Esophagus squamous epithelium (tissue), 5 donors: ENCODE results near the gene ARVCF. TPM values are rescaled to one million over a fixed set of nuclear protein-coding genes. Genes with fewer than 3 reads are reported as not detected.

Experiments
- DNase-seq: peaks from one replicate; lab custom pipeline; 2025; lab: John Stamatoyannopoulos, UW
- H3K27ac ChIP-seq, 4 donors: fragments of 200-600 bp; sonication (generic); one replicate each; pipeline ENCODE4 v1.5.1; 2016 to 2019; ENCODE audit warnings: mild to moderate bottlenecking in 1 of 4
- H3K27me3 ChIP-seq, 4 donors: fragments of 200-600 bp; sonication (generic); 1 replicate in 3 of 4; 2 replicates in 1 of 4; pipeline versions ENCODE4 v1.5.1 to v1.6.0; 2017 to 2021; ENCODE audit warnings: antibody characterized with exemption in 1 of 4
- H3K36me3 ChIP-seq, 3 donors: fragments of 200-600 bp; sonication (generic); one replicate each; pipeline ENCODE4 v1.5.1; 2016 to 2019
- H3K4me1 ChIP-seq, 3 donors: fragments of 200-600 bp; sonication (generic); one replicate each; pipeline ENCODE4 v1.5.1; 2017 to 2019
- H3K4me3 ChIP-seq, 4 donors: fragments of 200-600 bp; sonication (generic); 1 replicate in 3 of 4; 2 replicates in 1 of 4; pipeline ENCODE4 v1.5.1; 2016 to 2019; ENCODE audit warnings: mild to moderate bottlenecking in 2 of 4, moderate library complexity in 1 of 4
- H3K9me3 ChIP-seq, 3 donors: fragments of 200-600 bp; sonication (generic); one replicate each; pipeline ENCODE4 v1.5.1; 2016 to 2019
- POLR2A ChIP-seq, 4 donors: fragments of 450-650 bp; IDR thresholded peaks; one replicate each; pipeline ENCODE4 v1.6.1; 2017; ENCODE audit warnings: antibody characterized with exemption in 4 of 4, mild to moderate bottlenecking in 4 of 4, moderate library complexity in 3 of 4
- WGBS, 2 donors: methylation state at CpG; one replicate each; pipeline ENCODE4 v1.1.5; 2018; 5-methylcytosine and 5-hydroxymethylcytosine counted together
- intact Hi-C: fragments of 100-400 bp; cut with DNase I; formaldehyde crosslinking; loops from one replicate; pipeline ENCODE4 v1.15.0; 2022
- total RNA-seq, 4 donors: library from RNA; depleted of rRNA; stranded (reverse); fragments of >200 nt; gene quantifications; one replicate each; pipeline ENCODE4 v1.1.0, GENCODE V29; 2016
- TF ChIP-seq, protein P1 (sequence below), 6 experiments: fragments of 450-650 bp in 4 of 6; fragments of 200-600 bp in 2 of 6; sonication (generic) in 2 of 6; IDR thresholded peaks; one replicate each; pipeline ENCODE4 v1.5.1; 2016 to 2019; ENCODE audit warnings: antibody characterized with exemption in 6 of 6, mild to moderate bottlenecking in 4 of 6, moderate library complexity in 4 of 6
- donor health status: DM: yes; HTN: yes; CAD: no.

Gene ARVCF
- total RNA-seq, 4 donors from 2014 or later, result 3.1 to 10.9 (median 7.1) TPM

DNA sequence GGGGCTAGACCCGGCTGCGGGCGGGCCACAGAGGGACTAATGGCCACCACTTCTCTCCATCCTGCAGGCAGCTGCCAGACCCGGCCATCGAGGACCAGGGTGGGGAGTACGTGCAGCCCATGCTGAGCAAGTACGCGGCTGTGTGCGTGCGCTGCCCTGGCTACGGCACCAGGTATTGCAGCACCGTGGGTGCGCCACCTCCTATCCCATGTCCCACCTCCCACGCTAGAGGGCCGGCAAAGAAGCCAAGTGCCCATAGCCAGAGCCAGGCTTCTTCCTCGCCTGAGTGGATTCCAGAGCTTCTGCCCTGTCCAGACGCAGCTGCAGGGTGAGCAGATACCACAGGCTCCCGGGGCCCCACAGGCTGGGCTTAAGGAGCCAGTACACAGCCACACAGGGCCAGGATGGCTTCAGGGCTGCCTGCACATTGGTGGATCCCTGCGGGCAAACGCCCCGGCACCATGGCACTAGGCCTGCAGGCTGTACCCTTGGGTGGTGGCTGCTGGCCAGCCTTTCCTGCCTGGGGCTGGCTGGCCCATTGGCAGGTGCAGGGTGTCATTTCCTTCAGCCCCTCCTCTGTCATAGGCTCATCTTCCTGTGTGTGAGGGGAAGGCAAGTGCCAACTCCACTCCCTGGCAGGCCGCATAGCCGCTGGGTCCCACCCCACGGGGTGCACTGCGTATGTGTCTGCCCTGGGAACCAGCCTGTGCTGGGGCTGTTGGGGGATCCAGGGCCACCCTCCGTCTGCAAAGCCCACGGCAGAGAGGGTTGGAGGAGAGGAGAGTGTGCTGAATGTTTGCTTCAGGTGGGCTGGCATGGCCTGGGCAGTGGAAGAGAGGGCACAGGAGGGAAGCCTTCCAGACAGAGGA is 46.9 kb upstream of the ARVCF start:
- H3K36me3 ChIP-seq, result peaks cover 7 to 53% (median 18%) of the 10 kb centered on the region in 3 donors
- TF ChIP-seq POLR2A (IDR thresholded peaks at IDR 0.05), result no peak
- TF ChIP-seq, protein P1, sequence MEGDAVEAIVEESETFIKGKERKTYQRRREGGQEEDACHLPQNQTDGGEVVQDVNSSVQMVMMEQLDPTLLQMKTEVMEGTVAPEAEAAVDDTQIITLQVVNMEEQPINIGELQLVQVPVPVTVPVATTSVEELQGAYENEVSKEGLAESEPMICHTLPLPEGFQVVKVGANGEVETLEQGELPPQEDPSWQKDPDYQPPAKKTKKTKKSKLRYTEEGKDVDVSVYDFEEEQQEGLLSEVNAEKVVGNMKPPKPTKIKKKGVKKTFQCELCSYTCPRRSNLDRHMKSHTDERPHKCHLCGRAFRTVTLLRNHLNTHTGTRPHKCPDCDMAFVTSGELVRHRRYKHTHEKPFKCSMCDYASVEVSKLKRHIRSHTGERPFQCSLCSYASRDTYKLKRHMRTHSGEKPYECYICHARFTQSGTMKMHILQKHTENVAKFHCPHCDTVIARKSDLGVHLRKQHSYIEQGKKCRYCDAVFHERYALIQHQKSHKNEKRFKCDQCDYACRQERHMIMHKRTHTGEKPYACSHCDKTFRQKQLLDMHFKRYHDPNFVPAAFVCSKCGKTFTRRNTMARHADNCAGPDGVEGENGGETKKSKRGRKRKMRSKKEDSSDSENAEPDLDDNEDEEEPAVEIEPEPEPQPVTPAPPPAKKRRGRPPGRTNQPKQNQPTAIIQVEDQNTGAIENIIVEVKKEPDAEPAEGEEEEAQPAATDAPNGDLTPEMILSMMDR (IDR thresholded peaks at IDR 0.05), result peak in 5 of 6 experiments; percentile 26 to 72 (median 48)
- no peaks in the 10 kb centered on the region for H3K27me3 ChIP-seq
- DNase-seq, result no peak
- H3K4me3 ChIP-seq, result no peak overlapping the region
- intact Hi-C loops, result no loop called here
- no peaks in the 10 kb centered on the region for H3K9me3 ChIP-seq
- peaks cover 17 to 38% (median 30%) of the 10 kb centered on the region in 3 donors for H3K4me1 ChIP-seq
- WGBS, 2 donors, result 45 to 73% methylated on average over 4 to 6 of the region's 27 CpGs
- peak overlapping the region; percentile 26 to 83 (median 70) for H3K27ac ChIP-seq

DNA sequence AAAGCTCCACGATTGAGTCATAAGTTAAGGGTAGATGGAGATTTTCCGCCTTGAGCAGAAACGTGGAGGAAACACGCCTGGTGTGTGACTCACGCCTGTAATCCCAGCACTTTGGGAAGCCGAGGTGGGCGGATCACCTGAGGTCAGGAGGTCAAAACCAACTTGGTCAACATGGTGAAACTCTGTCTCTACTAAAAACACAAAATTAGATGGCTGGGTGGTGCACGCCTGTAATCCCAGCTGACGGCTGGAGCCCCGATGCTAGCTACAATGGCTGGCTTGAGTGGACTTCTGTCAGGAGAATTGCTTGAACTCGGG is 46.1 kb upstream of the ARVCF start:
- peaks cover 17 to 38% (median 30%) of the 10 kb centered on the region in 3 donors for H3K4me1 ChIP-seq
- intact Hi-C loops, result no loop called here
- peak overlapping the region; percentile 60 to 83 (median 77) for H3K27ac ChIP-seq
- no peak for DNase-seq
- 43 to 61% methylated on average over 11 of the region's 11 CpGs for WGBS, 2 donors
- TF ChIP-seq, protein P1 (IDR thresholded peaks at IDR 0.05), result no peak
- no peak for TF ChIP-seq POLR2A (IDR thresholded peaks at IDR 0.05)
- H3K4me3 ChIP-seq, result no peak overlapping the region
- peaks cover 7 to 59% (median 19%) of the 10 kb centered on the region in 3 donors for H3K36me3 ChIP-seq
- no peaks in the 10 kb centered on the region for H3K27me3 ChIP-seq
- no peaks in the 10 kb centered on the region for H3K9me3 ChIP-seq

DNA sequence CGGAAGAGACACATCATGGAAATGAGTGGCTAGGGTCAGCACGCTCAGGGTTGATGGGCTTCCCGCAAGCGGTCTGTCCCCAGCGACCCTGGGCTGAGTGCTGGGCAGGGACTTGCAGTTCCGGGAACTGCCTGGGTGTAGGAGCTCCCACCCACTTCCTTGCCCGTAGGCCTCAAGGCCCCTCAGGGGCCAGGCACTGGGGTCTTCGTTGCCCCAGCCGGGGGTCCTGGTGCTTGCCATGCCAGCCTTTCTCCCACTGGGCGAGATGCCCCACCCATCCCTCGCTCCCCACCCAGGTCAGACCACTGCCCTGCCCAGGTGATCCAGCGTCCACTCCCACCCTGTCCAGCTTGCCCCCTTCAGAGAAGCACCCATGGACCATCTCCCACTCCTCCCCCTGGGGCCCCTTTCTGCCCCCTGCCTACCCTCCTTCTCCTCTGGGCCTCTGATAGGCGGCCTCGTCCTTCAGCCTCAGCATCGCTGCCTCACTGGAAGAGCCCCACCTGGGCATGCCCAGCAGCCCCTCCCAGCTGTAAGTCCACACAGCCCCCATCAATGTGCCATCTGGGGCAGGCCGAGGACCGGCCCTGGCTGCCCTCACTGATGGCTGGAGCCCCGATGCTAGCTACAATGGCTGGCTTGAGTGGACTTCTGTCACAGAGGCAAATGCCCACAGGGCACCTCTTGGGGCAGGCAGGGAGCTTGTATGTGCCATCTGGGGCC is 45.6 kb upstream of the ARVCF start:
- intact Hi-C loops, result no loop called here
- Histone ChIP-seq H3K4me3 (no peak overlapping the region), H3K9me3 (no peaks in the 10 kb centered on the region), H3K4me1 (peaks cover 17 to 38% (median 30%) of the 10 kb centered on the region in 3 donors), H3K27me3 (no peaks in the 10 kb centered on the region), H3K27ac (peak overlapping the region; percentile 63 to 83 (median 77)), H3K36me3 (peaks cover 7 to 64% (median 25%) of the 10 kb centered on the region in 3 donors)
- DNase-seq, result no peak
- TF ChIP-seq, protein P1 (IDR thresholded peaks at IDR 0.05), result no peak
- no peak for TF ChIP-seq POLR2A (IDR thresholded peaks at IDR 0.05)
- 78 to 94% methylated on average over 6 to 12 of the region's 18 CpGs for WGBS, 2 donors

DNA sequence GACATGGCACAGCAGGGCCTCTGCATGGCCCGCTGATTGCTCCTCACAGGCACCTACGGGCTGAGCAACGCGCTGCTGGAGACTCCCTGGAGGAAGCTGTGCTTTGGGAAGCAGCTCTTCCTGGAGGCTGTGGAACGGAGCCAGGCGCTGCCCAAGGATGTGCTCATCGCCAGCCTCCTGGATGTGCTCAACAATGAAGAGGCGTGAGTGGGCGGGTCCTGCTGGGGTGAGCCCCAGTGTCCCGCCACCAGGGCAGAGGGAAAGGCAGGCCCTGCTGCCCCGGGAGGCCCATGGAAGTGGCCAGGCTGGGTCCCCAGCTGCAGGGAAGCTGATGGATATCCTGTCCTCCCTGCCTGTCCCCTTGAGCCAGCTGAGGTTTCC is 44.8 kb upstream of the ARVCF start:
- H3K9me3 ChIP-seq, result no peaks in the 10 kb centered on the region
- H3K4me3 ChIP-seq, result no peak overlapping the region
- 40% methylated on average over 1 of the region's 11 CpGs; no CpG with 5 or more reads in 1 of the 2 donors for WGBS, 2 donors
- peaks cover 17 to 38% (median 30%) of the 10 kb centered on the region in 3 donors for H3K4me1 ChIP-seq
- peak overlapping the region in 1 of 4 donors; percentile 83 for H3K27ac ChIP-seq
- peaks cover 14 to 72% (median 27%) of the 10 kb centered on the region in 3 donors for H3K36me3 ChIP-seq
- intact Hi-C loops, result no loop called here
- no peak for DNase-seq
- no peaks in the 10 kb centered on the region for H3K27me3 ChIP-seq
- no peak for TF ChIP-seq POLR2A (IDR thresholded peaks at IDR 0.05)
- TF ChIP-seq, protein P1 (IDR thresholded peaks at IDR 0.05), result peak in 1 of 6 experiments; percentile 19
